Islet precursor cell (in vitro differentiated cells): ENCODE results near the gene DCAF11.

Experiments
- DNase-seq: peaks from one replicate; pipeline ENCODE4 v3.0.0-alpha.2; 2018

DCAF11 gene

GRCh38 chr14:24122898-24123297 lies 8.3 kb downstream of the DCAF11 start:
- DNase-seq = no peak

GRCh38 chr14:24123424-24124417 lies 9.1 kb downstream of the DCAF11 start:
- DNase-seq = no peak

GRCh38 chr14:24126939-24127338 lies 12.4 kb downstream of the DCAF11 start:
- DNase-seq = no peak

- no peak for DNase-seq
These were observed 13.1 kb downstream of the DCAF11 start for GRCh38 chr14:24127673-24128072.

- no peak for DNase-seq
These were observed 14.9 kb downstream of the DCAF11 start for GRCh38 chr14:24129410-24129998.

- no peak for DNase-seq
These were observed 15.8 kb downstream of the DCAF11 start, which contains the start of gene FITM1 for GRCh38 chr14:24130380-24130716. FITM1 (plus strand) TSS chr14:24130659; CDS start chr14:24131564, 905 bp downstream.

GRCh38 chr14:24130717-24131548 lies 16.4 kb downstream of the DCAF11 start:
- DNase-seq = no peak

- DNase-seq = no peak
These were observed 17.0 kb downstream of the DCAF11 start for GRCh38 chr14:24131549-24131966.

- DNase-seq = no peak
These were observed 17.6 kb downstream of the DCAF11 start for GRCh38 chr14:24132061-24132685.

GRCh38 chr14:24132976-24133375 lies 18.4 kb downstream of the DCAF11 start:
- no peak for DNase-seq

- no peak for DNase-seq
These were observed 19.2 kb downstream of the DCAF11 start for GRCh38 chr14:24133735-24134134.

GRCh38 chr14:24135584-24135833 lies 20.9 kb downstream of the DCAF11 start:
- no peak for DNase-seq

- peak; percentile 94 for DNase-seq
These were observed 21.5 kb downstream of the DCAF11 start, which contains the start of gene PSME1 for GRCh38 chr14:24135834-24136683. PSME1 (plus strand) TSS chr14:24136194; CDS start chr14:24136263, 69 bp downstream.

- DNase-seq = no peak
These were observed 22.3 kb downstream of the DCAF11 start for GRCh38 chr14:24136684-24137528.

GRCh38 chr14:24137529-24138395 lies 23.2 kb downstream of the DCAF11 start:
- DNase-seq = no peak

- no peak for DNase-seq
These were observed 24.1 kb downstream of the DCAF11 start for GRCh38 chr14:24138396-24139271.

GRCh38 chr14:24139272-24139934 lies 24.8 kb downstream of the DCAF11 start:
- no peak for DNase-seq
